OCI-LY7 (cell line): ENCODE results near the gene GRM4. TPM values are rescaled to one million over a fixed set of nuclear protein-coding genes. Genes with fewer than 3 reads are reported as not detected.

Experiments
- BruUV-seq: library from RNA; stranded (reverse); fragments of 400-500 nt; replicated peaks from 2 replicates; lab custom pipeline; 2021; lab: Mats Ljungman, UMichigan
- CTCF ChIA-PET: fragments of 300-600 bp; sonication (Branson Sonifier 250); formaldehyde crosslinking; loops from one replicate; lab custom pipeline; 2022; ENCODE audit warnings: antibody characterized with exemption; ENCODE audit not compliant: unreplicated experiment; lab: Charles Lee
- POLR2A ChIA-PET: fragments of 300-600 bp; sonication (Branson Sonifier 250); formaldehyde crosslinking; loops from one replicate; lab custom pipeline; 2022; ENCODE audit warnings: antibody characterized with exemption; lab: Charles Lee
- DNase-seq: peaks from one replicate; pipeline ENCODE4 v3.0.0-alpha.2; 2015; ENCODE audit warnings: low spot score
- H2AFZ ChIP-seq: fragments of 200-600 bp; sonication (generic), shearing (Covaris generic); 2 replicates; pipeline ENCODE4 v1.6.1; 2014; ENCODE audit warnings: mild to moderate bottlenecking, antibody characterized with exemption, low read length, moderate library complexity
- H3K27ac ChIP-seq: fragments of 200-600 bp; sonication (generic); 2 replicates; pipeline ENCODE4 v1.5.1; 2014; ENCODE audit warnings: mixed run types, low read depth, mild to moderate bottlenecking, moderate library complexity, low read length, inconsistent platforms; ENCODE audit not compliant: poor library complexity, severe bottlenecking
- H3K36me3 ChIP-seq: fragments of 200-600 bp; sonication (generic); 2 replicates; pipeline ENCODE4 v1.6.1; 2014; ENCODE audit warnings: mild to moderate bottlenecking, antibody characterized with exemption, low read length, moderate library complexity, mixed read lengths; ENCODE audit not compliant: insufficient read depth
- H3K4me1 ChIP-seq: fragments of 200-600 bp; sonication (generic); 2 replicates; pipeline ENCODE4 v1.5.1; 2014; ENCODE audit warnings: mild to moderate bottlenecking, low read length; ENCODE audit not compliant: insufficient read depth, poor library complexity, severe bottlenecking
- H3K4me2 ChIP-seq: fragments of 200-600 bp; sonication (generic); 2 replicates; pipeline ENCODE4 v1.6.1; 2014; ENCODE audit warnings: mild to moderate bottlenecking, low read length
- H3K4me3 ChIP-seq: fragments of 200-600 bp; sonication (generic); 2 replicates; pipeline ENCODE4 v1.5.1; 2014; ENCODE audit warnings: mild to moderate bottlenecking, low read depth, low read length; ENCODE audit not compliant: poor library complexity, severe bottlenecking
- H3K79me2 ChIP-seq: fragments of 200-600 bp; sonication (generic); 2 replicates; pipeline ENCODE4 v1.6.1; 2016; ENCODE audit warnings: low read depth, mild to moderate bottlenecking, low read length, moderate library complexity, mixed read lengths; ENCODE audit not compliant: insufficient read depth
- H3K9me2 ChIP-seq: fragments of 200-600 bp; sonication (generic); 2 replicates; pipeline ENCODE4 v1.6.1; 2016; ENCODE audit warnings: mild to moderate bottlenecking, low read length, mixed read lengths; ENCODE audit not compliant: insufficient read depth
- H3K9me3 ChIP-seq: fragments of 200-600 bp; sonication (generic); 2 replicates; pipeline ENCODE4 v1.6.1; 2014; ENCODE audit warnings: mild to moderate bottlenecking, mixed run types, low read length, mixed read lengths
- H4K20me1 ChIP-seq: fragments of 200-600 bp; sonication (generic); 2 replicates; pipeline ENCODE4 v1.6.1; 2014; ENCODE audit warnings: mild to moderate bottlenecking, antibody characterized with exemption, low read length, moderate library complexity, mixed read lengths; ENCODE audit not compliant: insufficient read depth
- CTCF ChIP-seq: fragments of 200-600 bp; sonication (generic); conservative IDR thresholded peaks from 2 replicates; pipeline ENCODE4 v1.5.1; 2014; ENCODE audit warnings: mild to moderate bottlenecking, antibody characterized with exemption, low read length, moderate library complexity, mixed read lengths
- EZH2phosphoT487 ChIP-seq: fragments of 200-600 bp; sonication (generic); IDR thresholded peaks from 2 replicates; pipeline ENCODE4 v1.6.1; 2018; ENCODE audit warnings: low read depth, borderline replicate concordance, mild to moderate bottlenecking, mixed run types, antibody characterized with exemption, low read length, moderate library complexity, mixed read lengths
- intact Hi-C: fragments of 100-400 bp; cut with micrococcal nuclease; formaldehyde crosslinking; loops from one replicate; pipeline ENCODE4 v1.10.0; 2022; ENCODE audit not compliant: unreplicated experiment
- total RNA-seq, 2 experiments: library from RNA; depleted of rRNA in 1 of 2; stranded (reverse); fragments of >200 nt in 1 of 2; shearing (Covaris generic) in 1 of 2; gene quantifications; 2 replicates each; pipeline ENCODE4 v1.2.3, GENCODE V29; 2014 to 2022

GRM4 gene
- total RNA-seq, 2 experiments from 2014 or later, result 0.73 to 1.3 TPM

GRCh38 chr6:34035704-34036356, 110.1 kb downstream of the GRM4 start:
- Histone ChIP-seq H3K4me2 (no peak overlapping the region), H3K9me3 (no peaks in the 10 kb centered on the region), H4K20me1 (no peaks in the 10 kb centered on the region), H3K4me3 (no peak overlapping the region), H3K4me1 (peaks cover 37% of the 10 kb centered on the region), H3K27ac (no peak overlapping the region), H3K79me2 (no peaks in the 10 kb centered on the region), H3K9me2 (no peaks in the 10 kb centered on the region), H2AFZ (no peak overlapping the region), H3K36me3 (no peaks in the 10 kb centered on the region)
- TF ChIP-seq EZH2phosphoT487, result no peak
- TF ChIP-seq CTCF, result no peak
- no peak for DNase-seq
- CTCF ChIA-PET, result no interaction called here
- BruUV-seq, result no TSS peak
- intact Hi-C loops, result no loop called here
- POLR2A ChIA-PET, result no interaction called here

- no peak for DNase-seq
- H3K36me3 ChIP-seq, result no peaks in the 10 kb centered on the region
- TF ChIP-seq EZH2phosphoT487 (no peak), CTCF (no peak)
- H2AFZ ChIP-seq, result no peak overlapping the region
- ChIA-PET CTCF (no interaction called here), POLR2A (no interaction called here)
- peaks cover 44% of the 10 kb centered on the region for H3K4me1 ChIP-seq
- H3K4me2 ChIP-seq, result no peak overlapping the region
- intact Hi-C loops, result no loop called here
- H4K20me1 ChIP-seq, result no peaks in the 10 kb centered on the region
- no peaks in the 10 kb centered on the region for H3K9me2 ChIP-seq
- BruUV-seq, result no TSS peak
- H3K9me3 ChIP-seq, result no peaks in the 10 kb centered on the region
- no peak overlapping the region for H3K4me3 ChIP-seq
- H3K27ac ChIP-seq, result no peak overlapping the region
- no peaks in the 10 kb centered on the region for H3K79me2 ChIP-seq
Measured at GRCh38 chr6:34035161-34035560, 110.7 kb downstream of the GRM4 start.

- Histone ChIP-seq H3K79me2 (no peaks in the 10 kb centered on the region), H3K36me3 (no peaks in the 10 kb centered on the region), H3K4me2 (no peak overlapping the region), H3K4me1 (peaks cover 45% of the 10 kb centered on the region), H3K9me3 (no peaks in the 10 kb centered on the region), H3K4me3 (no peak overlapping the region), H3K9me2 (no peaks in the 10 kb centered on the region), H2AFZ (no peak overlapping the region), H3K27ac (peak overlapping the region; percentile 79), H4K20me1 (no peaks in the 10 kb centered on the region)
- DNase-seq, result no peak
- intact Hi-C loops, result loop anchor here (5.0 kb wide), 1 partner anchor 321 kb away; the partner anchor contains the start of gene UQCC2
- ChIA-PET CTCF (no interaction called here), POLR2A (interaction anchor here (0.6 to 1.7 kb wide), 2 partner anchors 21 to 25 kb away, joined by 3 to 4 read pairs; no protein-coding TSS in a partner anchor)
- no TSS peak for BruUV-seq
- TF ChIP-seq EZH2phosphoT487, result no peak
- TF ChIP-seq CTCF, result no peak
Measured at GRCh38 chr6:34032856-34033255, 113.0 kb downstream of the GRM4 start.
